Calu3 (cell line): ENCODE measurements around the gene GAREM1. TPM values are rescaled to one million over a fixed set of nuclear protein-coding genes. Genes with fewer than 3 reads are reported as not detected.

Experiments
- BruUV-seq: library from RNA; stranded (reverse); fragments of 400-500 nt; replicated peaks from 2 replicates; lab custom pipeline; 2021; lab: Mats Ljungman, UMichigan
- CTCF ChIA-PET: fragments of 300-600 bp; sonication (Branson Sonifier 250); formaldehyde crosslinking; loops from one replicate; lab custom pipeline; 2022; ENCODE audit warnings: antibody characterized with exemption; lab: Charles Lee
- DNase-seq: peaks from one replicate; pipeline ENCODE4 v3.0.0; 2022
- H3K27ac Mint-ChIP-seq: one replicate; pipeline ENCODE4 v1.8.0; 2022; ENCODE audit warnings: mixed read lengths; ENCODE audit not compliant: unreplicated experiment
- H3K27me3 Mint-ChIP-seq: one replicate; pipeline ENCODE4 v1.8.0; 2022; ENCODE audit warnings: mixed read lengths; ENCODE audit not compliant: unreplicated experiment
- H3K36me3 Mint-ChIP-seq: one replicate; pipeline ENCODE4 v1.8.0; 2022; ENCODE audit warnings: mild to moderate bottlenecking, moderate library complexity, mixed read lengths; ENCODE audit not compliant: insufficient read depth, unreplicated experiment
- H3K4me1 Mint-ChIP-seq: one replicate; pipeline ENCODE4 v1.8.0; 2022; ENCODE audit warnings: mild to moderate bottlenecking, low read depth, mixed read lengths; ENCODE audit not compliant: unreplicated experiment
- H3K4me3 Mint-ChIP-seq: one replicate; pipeline ENCODE4 v1.8.0; 2022; ENCODE audit warnings: mild to moderate bottlenecking, low read depth, moderate library complexity, mixed read lengths; ENCODE audit not compliant: unreplicated experiment
- H3K9me3 Mint-ChIP-seq: one replicate; pipeline ENCODE4 v1.8.0; 2022; ENCODE audit warnings: low read depth, mixed read lengths; ENCODE audit not compliant: unreplicated experiment
- intact Hi-C: fragments of 100-400 bp; cut with micrococcal nuclease; formaldehyde crosslinking; loops from one replicate; pipeline ENCODE4 v1.10.0; 2022; ENCODE audit not compliant: unreplicated experiment
- total RNA-seq: library from RNA; stranded (reverse); gene quantifications from 2 replicates; pipeline ENCODE4 v1.2.3, GENCODE V29; 2022
- TF ChIP-seq, protein P1 (sequence below): fragments of 200-600 bp; IDR thresholded peaks from one replicate; pipeline ENCODE4 v1.8.0; 2022; ENCODE audit warnings: antibody characterized with exemption; ENCODE audit not compliant: unreplicated experiment

The GAREM1 gene
- total RNA-seq, 1 experiment from 2014 or later = 19.3 TPM

DNA sequence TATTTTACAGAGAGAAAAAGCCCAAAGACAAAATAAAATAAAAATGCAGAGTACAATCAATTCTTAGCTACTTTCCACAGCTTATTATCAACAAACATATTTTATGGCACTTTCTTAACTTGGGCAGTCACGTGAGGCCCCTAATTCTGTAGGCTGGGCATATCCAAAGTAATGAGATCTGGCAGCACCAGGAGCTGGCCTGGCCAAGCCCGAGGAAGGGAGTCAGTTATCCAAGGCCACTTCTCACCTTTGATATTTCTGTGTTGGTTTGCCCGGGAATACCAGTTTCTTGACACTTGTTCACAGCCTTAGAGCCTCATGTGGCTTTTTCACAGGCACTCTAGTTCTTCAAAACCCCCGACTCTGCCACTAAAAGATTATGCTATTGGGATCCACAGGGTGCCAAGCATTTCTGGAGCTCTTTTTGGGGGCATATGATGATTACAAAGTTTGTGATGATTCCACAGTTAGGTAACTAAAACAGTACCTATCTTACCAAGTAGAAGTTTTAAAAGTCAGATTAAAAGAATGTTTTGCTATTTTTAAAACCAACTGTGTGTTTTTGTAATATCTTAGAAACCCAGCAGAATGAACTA, 190.4 kb downstream of the GAREM1 start:
- no peak overlapping the region for H3K27ac Mint-ChIP-seq
- TF ChIP-seq, protein P1, sequence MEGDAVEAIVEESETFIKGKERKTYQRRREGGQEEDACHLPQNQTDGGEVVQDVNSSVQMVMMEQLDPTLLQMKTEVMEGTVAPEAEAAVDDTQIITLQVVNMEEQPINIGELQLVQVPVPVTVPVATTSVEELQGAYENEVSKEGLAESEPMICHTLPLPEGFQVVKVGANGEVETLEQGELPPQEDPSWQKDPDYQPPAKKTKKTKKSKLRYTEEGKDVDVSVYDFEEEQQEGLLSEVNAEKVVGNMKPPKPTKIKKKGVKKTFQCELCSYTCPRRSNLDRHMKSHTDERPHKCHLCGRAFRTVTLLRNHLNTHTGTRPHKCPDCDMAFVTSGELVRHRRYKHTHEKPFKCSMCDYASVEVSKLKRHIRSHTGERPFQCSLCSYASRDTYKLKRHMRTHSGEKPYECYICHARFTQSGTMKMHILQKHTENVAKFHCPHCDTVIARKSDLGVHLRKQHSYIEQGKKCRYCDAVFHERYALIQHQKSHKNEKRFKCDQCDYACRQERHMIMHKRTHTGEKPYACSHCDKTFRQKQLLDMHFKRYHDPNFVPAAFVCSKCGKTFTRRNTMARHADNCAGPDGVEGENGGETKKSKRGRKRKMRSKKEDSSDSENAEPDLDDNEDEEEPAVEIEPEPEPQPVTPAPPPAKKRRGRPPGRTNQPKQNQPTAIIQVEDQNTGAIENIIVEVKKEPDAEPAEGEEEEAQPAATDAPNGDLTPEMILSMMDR = no peak
- no TSS peak for BruUV-seq
- H3K4me1 Mint-ChIP-seq = peaks cover 38% of the 10 kb centered on the region
- H3K36me3 Mint-ChIP-seq = no peaks in the 10 kb centered on the region
- no peak for DNase-seq
- CTCF ChIA-PET = interaction anchor here (1.6 kb wide), 1 partner anchor 191 kb away, joined by 4 read pairs; the partner anchor contains the start of gene GAREM1
- no peak overlapping the region for H3K4me3 Mint-ChIP-seq
- H3K27me3 Mint-ChIP-seq = no peaks in the 10 kb centered on the region
- no peaks in the 10 kb centered on the region for H3K9me3 Mint-ChIP-seq
- intact Hi-C loops = no loop called here

GRCh38 chr18:32278177-32278799, 192.4 kb downstream of the GAREM1 start:
- no peaks in the 10 kb centered on the region for H3K27me3 Mint-ChIP-seq
- no peak overlapping the region for H3K4me3 Mint-ChIP-seq
- no peaks in the 10 kb centered on the region for H3K9me3 Mint-ChIP-seq
- intact Hi-C loops = no loop called here
- TF ChIP-seq, protein P1 = no peak
- no TSS peak for BruUV-seq
- no peak overlapping the region for H3K27ac Mint-ChIP-seq
- H3K4me1 Mint-ChIP-seq = peaks cover 38% of the 10 kb centered on the region
- no peaks in the 10 kb centered on the region for H3K36me3 Mint-ChIP-seq
- CTCF ChIA-PET = interaction anchor here (0.5 to 1.9 kb wide), 3 partner anchors 94 to 323 kb away, joined by 4 to 11 read pairs (median 5); partner anchors contain the start of gene GAREM1
- DNase-seq = no peak

- Mint-ChIP-seq H3K4me3 (no peak overlapping the region), H3K36me3 (no peaks in the 10 kb centered on the region), H3K27ac (no peak overlapping the region), H3K9me3 (no peaks in the 10 kb centered on the region), H3K4me1 (peaks cover 38% of the 10 kb centered on the region), H3K27me3 (no peaks in the 10 kb centered on the region)
- BruUV-seq = no TSS peak
- intact Hi-C loops = no loop called here
- DNase-seq = no peak
- TF ChIP-seq, protein P1 = no peak
- CTCF ChIA-PET = interaction anchor here (0.6 to 1.9 kb wide), 3 partner anchors 95 to 267 kb away, joined by 3 to 11 read pairs (median 4); partner anchors contain the start of gene GAREM1
Measured at GRCh38 chr18:32277549-32277948, 193.1 kb downstream of the GAREM1 start.

DNA sequence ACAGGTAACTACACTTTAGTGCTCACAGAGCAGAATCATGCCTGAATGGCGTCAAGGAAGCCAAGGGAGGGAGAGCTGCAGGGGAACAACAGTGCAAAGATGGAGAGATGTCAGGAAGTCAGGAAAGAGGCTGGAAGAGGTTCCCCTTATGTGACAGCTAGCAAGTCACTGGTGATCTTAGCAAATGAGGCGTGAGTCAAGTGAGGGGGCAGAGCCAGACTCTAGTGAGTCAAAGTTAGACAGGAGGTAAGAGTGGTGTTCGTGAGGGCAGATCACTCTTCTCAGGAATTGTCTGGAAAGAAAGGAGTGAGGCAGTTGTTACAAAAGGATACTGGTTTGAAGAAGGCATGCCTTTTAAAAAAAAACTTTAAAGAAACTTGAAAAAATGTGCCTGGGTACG, 193.8 kb downstream of the GAREM1 start:
- TF ChIP-seq, protein P1 = no peak
- Mint-ChIP-seq H3K4me3 (no peak overlapping the region), H3K27ac (no peak overlapping the region), H3K4me1 (peaks cover 41% of the 10 kb centered on the region), H3K9me3 (no peaks in the 10 kb centered on the region), H3K36me3 (no peaks in the 10 kb centered on the region), H3K27me3 (no peaks in the 10 kb centered on the region)
- BruUV-seq = no TSS peak
- intact Hi-C loops = no loop called here
- CTCF ChIA-PET = interaction anchor here (1.9 kb wide), 1 partner anchor 194 kb away, joined by 11 read pairs; the partner anchor contains the start of gene GAREM1
- DNase-seq = no peak
